ENCODE data around the gene GATA3.

DNA sequence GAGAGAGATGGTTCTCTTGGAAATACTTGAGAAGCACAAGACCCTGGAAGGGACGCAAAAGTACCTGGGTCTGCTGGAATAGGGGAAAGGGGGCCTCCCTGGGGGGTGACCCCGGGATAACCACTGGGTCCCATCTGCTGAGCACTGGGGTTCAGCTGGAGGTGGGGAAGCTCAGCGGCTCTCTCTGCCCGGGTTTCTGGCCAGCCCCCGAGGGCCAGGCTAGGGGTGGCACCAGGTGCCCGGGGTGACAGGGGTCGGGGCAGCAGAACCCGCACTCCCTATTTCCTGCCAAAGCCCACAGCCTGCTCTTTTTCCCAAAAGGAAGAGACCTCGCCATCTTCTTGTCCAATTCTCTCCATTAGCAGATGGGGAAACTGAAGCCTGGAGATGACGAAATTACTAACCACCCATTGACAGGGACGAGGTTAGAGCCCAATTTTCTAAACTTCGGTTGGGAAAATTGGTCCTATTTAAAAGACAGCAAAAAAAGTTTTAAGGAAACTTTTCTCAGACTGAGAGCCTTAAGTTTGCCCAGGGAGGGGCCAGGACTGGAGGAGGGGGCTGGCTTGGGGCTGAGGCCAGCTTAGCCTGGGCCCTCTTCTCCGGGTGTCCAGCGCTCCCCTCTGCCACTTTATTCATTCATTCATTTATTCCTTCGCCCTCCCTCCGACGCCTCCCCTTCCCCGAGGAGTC, 17.8 kb upstream of the GATA3 start:
- TF ChIP-seq, protein P1, sequence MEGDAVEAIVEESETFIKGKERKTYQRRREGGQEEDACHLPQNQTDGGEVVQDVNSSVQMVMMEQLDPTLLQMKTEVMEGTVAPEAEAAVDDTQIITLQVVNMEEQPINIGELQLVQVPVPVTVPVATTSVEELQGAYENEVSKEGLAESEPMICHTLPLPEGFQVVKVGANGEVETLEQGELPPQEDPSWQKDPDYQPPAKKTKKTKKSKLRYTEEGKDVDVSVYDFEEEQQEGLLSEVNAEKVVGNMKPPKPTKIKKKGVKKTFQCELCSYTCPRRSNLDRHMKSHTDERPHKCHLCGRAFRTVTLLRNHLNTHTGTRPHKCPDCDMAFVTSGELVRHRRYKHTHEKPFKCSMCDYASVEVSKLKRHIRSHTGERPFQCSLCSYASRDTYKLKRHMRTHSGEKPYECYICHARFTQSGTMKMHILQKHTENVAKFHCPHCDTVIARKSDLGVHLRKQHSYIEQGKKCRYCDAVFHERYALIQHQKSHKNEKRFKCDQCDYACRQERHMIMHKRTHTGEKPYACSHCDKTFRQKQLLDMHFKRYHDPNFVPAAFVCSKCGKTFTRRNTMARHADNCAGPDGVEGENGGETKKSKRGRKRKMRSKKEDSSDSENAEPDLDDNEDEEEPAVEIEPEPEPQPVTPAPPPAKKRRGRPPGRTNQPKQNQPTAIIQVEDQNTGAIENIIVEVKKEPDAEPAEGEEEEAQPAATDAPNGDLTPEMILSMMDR (conservative IDR thresholded peaks at IDR 0.05) = no peak
- TF ChIP-seq ZFX (IDR thresholded peaks at IDR 0.05) = no peak
